NCI-H1930 (cell line): ENCODE results near the gene SLC4A3.
"Not testable (repeated sequence)": the region's sequence is repeated elsewhere in the genome, so short reads cannot be mapped to it uniquely, and the experiment has no call there.

Experiments
- DNase-seq, 2 experiments: peaks; one replicate each; lab custom pipeline; 2025; lab: John Stamatoyannopoulos, UW

SLC4A3 gene

GRCh38 chr2:219681694-219682300 lies 54.4 kb downstream of the SLC4A3 start:
- DNase-seq: no peak

DNA sequence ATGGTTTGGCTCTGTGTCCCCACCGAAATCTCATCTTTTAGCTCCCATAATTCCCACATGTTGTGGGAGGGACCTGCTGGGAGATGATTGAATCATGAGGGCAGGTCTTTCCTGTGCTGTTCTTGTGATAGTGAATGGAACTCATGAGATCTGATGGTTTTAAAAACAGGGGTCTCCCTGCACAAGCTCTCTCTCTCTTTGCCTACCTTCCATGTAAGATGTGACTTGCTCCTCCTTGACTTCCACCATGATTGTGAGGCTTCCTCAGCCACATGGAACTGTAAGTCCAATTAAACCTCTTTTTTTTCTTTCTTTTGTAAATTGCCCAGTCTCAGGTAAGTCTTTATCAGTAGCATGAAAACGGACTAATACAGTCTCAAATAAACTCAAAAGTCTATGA lies 56.0 kb downstream of the SLC4A3 start:
- not testable (repeated sequence) for DNase-seq

DNA sequence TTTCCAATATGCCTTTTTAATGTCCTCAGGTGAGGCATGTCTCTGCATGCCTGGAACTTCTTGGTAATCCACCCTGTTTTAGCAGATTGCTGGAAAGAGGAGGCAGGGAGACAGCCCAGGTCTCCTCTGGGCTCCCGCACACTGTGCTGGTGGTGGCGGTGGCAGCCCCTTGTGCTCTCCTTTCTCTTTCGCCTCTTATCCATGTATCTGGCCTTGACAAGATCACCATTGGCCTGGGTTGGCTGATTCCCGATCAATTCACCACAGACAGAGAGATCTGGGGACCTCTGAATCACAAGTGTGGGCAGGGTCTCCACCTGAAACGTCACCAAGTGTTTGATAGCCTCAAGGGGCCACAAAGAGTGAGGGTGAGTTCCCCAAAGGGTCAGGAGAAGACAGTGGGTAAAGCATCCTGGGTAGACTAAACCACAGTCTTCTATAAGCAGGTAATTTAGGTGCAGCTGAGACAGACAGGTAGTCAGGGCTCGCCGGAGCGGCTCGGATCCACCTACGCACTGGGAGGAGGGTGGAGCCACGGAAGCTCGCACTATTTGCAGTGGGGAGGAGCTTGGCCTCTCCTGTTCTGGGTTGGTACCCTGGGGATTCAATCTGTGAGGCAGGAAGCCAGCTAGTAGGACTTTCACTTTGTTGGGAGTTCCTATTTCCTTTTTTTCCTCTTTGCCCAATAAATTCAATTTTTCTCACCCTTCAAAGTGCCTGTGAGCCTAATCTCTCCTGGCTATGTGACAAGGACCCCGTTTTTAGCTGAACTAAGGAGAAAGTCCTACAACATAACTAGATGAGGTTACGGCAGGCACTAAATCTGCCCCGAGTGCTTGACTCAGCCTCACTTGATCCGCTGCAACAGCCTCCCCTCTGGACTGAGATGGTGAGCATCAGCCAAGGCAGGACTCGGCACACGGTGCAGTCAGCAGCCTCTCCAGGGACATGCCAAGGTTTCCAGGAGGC lies 57.6 kb downstream of the SLC4A3 start:
- peak in 1 of 2 experiments; percentile 35 for DNase-seq

- no peak for DNase-seq
Observed at GRCh38 chr2:219687272-219687671, 59.8 kb downstream of the SLC4A3 start.

GRCh38 chr2:219687882-219688559 lies 60.6 kb downstream of the SLC4A3 start:
- DNase-seq: no peak

- no peak for DNase-seq
Observed at GRCh38 chr2:219688560-219689445, 61.4 kb downstream of the SLC4A3 start.

GRCh38 chr2:219689676-219690628 lies 62.5 kb downstream of the SLC4A3 start:
- peak; percentile 13 to 19 for DNase-seq

DNA sequence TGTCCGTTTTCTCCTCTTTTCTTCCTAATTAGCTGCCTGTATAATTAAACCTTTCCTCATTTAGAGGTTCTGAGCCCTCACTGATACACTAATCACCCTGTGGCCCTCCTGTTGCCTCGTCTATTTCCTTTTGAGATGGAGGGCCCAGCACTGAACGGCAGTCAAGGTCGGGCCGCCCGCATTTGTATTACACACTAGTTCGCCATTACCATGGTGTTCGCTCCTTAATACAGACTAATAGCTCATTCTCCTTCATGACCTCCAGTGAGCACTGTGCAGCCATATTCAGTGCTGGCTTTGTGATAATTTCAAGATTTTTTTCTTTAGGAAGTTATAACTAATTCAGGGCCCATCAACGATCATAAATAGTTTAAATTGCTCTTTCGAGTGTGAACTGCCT lies 64.1 kb downstream of the SLC4A3 start:
- DNase-seq: no peak
